ENCODE measurements around the gene STXBP3.

DNA sequence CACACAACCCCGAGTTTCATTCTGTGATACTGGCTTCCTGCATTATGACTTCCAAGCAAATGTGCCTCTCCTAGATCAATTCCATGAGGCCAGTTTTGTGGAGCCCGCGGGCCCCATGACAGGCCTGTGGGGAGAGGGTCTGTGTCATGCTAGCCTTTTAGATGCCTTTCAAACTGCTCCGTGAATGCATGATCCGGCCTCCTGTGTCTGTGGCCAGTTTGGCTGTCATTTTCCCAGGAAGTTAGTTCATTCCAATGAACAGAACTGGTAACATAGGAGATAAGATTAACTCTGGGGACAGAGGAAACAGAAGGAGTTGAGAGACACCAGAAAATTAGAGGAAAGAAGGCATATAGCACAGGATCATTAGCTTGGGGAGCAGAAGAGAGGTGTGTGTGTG, 30.5 kb upstream of the STXBP3 start:
- TF ChIP-seq, protein P1, sequence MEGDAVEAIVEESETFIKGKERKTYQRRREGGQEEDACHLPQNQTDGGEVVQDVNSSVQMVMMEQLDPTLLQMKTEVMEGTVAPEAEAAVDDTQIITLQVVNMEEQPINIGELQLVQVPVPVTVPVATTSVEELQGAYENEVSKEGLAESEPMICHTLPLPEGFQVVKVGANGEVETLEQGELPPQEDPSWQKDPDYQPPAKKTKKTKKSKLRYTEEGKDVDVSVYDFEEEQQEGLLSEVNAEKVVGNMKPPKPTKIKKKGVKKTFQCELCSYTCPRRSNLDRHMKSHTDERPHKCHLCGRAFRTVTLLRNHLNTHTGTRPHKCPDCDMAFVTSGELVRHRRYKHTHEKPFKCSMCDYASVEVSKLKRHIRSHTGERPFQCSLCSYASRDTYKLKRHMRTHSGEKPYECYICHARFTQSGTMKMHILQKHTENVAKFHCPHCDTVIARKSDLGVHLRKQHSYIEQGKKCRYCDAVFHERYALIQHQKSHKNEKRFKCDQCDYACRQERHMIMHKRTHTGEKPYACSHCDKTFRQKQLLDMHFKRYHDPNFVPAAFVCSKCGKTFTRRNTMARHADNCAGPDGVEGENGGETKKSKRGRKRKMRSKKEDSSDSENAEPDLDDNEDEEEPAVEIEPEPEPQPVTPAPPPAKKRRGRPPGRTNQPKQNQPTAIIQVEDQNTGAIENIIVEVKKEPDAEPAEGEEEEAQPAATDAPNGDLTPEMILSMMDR (conservative IDR thresholded peaks at IDR 0.05; ENCODE audit: low read depth, low read length): no peak
- TF ChIP-seq EZH2 (IDR thresholded peaks at IDR 0.05; ENCODE audit: borderline replicate concordance, low read depth, low read length, poor library complexity, severe bottlenecking): no peak

All from A673 (cell line).